ENCODE data around the gene DHRSX.
A peak's percentile ranks its signal among the peaks of the same experiment; 100 is the strongest.

The DHRSX gene

GRCh38 chrX:2451501-2452316, 49.1 kb downstream of the DHRSX start:
- Histone ChIP-seq H3K36me3 (ENCODE audit: low read depth) (no peaks in the 10 kb centered on the region), H3K4me3 (ENCODE audit: severe bottlenecking) (no peak overlapping the region), H3K27ac (ENCODE audit: poor library complexity, severe bottlenecking) (no peak overlapping the region), H3K4me1 (ENCODE audit: insufficient read depth, poor library complexity, severe bottlenecking) (no peaks in the 10 kb centered on the region), H3K9me3 (ENCODE audit: severe bottlenecking) (no peaks in the 10 kb centered on the region), H3K27me3 (ENCODE audit: insufficient read depth, poor library complexity, severe bottlenecking) (no peaks in the 10 kb centered on the region)
- DNase-seq (ENCODE audit: low spot score) (no peak), ATAC-seq (ENCODE audit: low read depth) (peak; percentile 21; the same call in 1 of the 3 replicates)
- TF ChIP-seq, protein P1, sequence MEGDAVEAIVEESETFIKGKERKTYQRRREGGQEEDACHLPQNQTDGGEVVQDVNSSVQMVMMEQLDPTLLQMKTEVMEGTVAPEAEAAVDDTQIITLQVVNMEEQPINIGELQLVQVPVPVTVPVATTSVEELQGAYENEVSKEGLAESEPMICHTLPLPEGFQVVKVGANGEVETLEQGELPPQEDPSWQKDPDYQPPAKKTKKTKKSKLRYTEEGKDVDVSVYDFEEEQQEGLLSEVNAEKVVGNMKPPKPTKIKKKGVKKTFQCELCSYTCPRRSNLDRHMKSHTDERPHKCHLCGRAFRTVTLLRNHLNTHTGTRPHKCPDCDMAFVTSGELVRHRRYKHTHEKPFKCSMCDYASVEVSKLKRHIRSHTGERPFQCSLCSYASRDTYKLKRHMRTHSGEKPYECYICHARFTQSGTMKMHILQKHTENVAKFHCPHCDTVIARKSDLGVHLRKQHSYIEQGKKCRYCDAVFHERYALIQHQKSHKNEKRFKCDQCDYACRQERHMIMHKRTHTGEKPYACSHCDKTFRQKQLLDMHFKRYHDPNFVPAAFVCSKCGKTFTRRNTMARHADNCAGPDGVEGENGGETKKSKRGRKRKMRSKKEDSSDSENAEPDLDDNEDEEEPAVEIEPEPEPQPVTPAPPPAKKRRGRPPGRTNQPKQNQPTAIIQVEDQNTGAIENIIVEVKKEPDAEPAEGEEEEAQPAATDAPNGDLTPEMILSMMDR (IDR thresholded peaks at IDR 0.05; ENCODE audit: poor library complexity, severe bottlenecking): no peak

GRCh38 chrX:2450681-2451080, 50.1 kb downstream of the DHRSX start:
- no peaks in the 10 kb centered on the region for H3K36me3 ChIP-seq (ENCODE audit: low read depth)
- H3K4me3 ChIP-seq (ENCODE audit: severe bottlenecking): no peak overlapping the region
- no peaks in the 10 kb centered on the region for H3K9me3 ChIP-seq (ENCODE audit: severe bottlenecking)
- TF ChIP-seq, protein P1 (IDR thresholded peaks at IDR 0.05; ENCODE audit: poor library complexity, severe bottlenecking): no peak
- DNase-seq (ENCODE audit: low spot score) (no peak), ATAC-seq (ENCODE audit: low read depth) (no peak)
- H3K27me3 ChIP-seq (ENCODE audit: insufficient read depth, poor library complexity, severe bottlenecking): no peaks in the 10 kb centered on the region
- H3K27ac ChIP-seq (ENCODE audit: poor library complexity, severe bottlenecking): no peak overlapping the region
- H3K4me1 ChIP-seq (ENCODE audit: insufficient read depth, poor library complexity, severe bottlenecking): no peaks in the 10 kb centered on the region

DNA sequence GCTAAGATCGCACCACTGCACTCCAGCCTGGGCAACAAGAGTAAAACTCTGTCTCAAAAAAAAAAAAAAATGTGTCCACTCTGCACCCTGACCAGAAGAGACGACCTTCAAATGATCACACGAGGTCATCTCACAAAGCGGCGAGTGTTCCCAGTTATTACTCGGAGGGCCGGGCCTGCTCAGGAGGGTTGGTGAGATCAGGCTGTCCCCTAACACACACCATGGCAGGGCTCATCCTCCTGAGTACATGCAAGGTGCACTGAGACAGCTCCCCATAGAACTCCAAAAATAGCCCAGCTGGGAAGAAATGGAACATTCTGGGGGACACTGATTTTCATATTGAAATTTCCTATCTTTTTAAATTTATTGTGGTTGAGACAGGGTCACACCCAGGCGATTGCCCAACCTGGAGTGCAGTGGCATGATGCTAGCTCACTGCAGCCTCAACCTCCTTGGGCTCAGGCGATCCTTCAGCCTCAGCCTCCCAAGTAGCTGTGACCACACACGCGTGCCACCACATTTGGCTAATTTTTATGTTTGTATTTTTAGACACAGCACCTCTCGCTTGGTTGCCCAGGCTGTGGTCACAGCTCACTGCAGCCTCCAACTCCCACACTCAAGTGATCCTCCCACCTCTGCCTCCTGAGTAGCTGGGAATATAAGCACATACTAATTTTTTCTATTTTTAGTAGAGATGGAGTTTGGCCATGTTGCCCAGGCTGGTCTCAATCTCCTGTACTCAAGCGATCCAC, 51.5 kb downstream of the DHRSX start:
- ATAC-seq (ENCODE audit: low read depth) (no peak), DNase-seq (ENCODE audit: low spot score) (peak; percentile 19)
- H3K4me1 ChIP-seq (ENCODE audit: insufficient read depth, poor library complexity, severe bottlenecking): no peaks in the 10 kb centered on the region
- TF ChIP-seq, protein P1 (IDR thresholded peaks at IDR 0.05; ENCODE audit: poor library complexity, severe bottlenecking): no peak
- H3K27me3 ChIP-seq (ENCODE audit: insufficient read depth, poor library complexity, severe bottlenecking): no peaks in the 10 kb centered on the region
- no peaks in the 10 kb centered on the region for H3K9me3 ChIP-seq (ENCODE audit: severe bottlenecking)
- no peak overlapping the region for H3K4me3 ChIP-seq (ENCODE audit: severe bottlenecking)
- H3K27ac ChIP-seq (ENCODE audit: poor library complexity, severe bottlenecking): no peak overlapping the region
- no peaks in the 10 kb centered on the region for H3K36me3 ChIP-seq (ENCODE audit: low read depth)

GRCh38 chrX:2447484-2447883, 53.3 kb downstream of the DHRSX start:
- no peaks in the 10 kb centered on the region for H3K9me3 ChIP-seq (ENCODE audit: severe bottlenecking)
- TF ChIP-seq, protein P1 (IDR thresholded peaks at IDR 0.05; ENCODE audit: poor library complexity, severe bottlenecking): no peak
- no peak overlapping the region for H3K4me3 ChIP-seq (ENCODE audit: severe bottlenecking)
- ATAC-seq (ENCODE audit: low read depth): no peak
- no peaks in the 10 kb centered on the region for H3K27me3 ChIP-seq (ENCODE audit: insufficient read depth, poor library complexity, severe bottlenecking)
- no peaks in the 10 kb centered on the region for H3K4me1 ChIP-seq (ENCODE audit: insufficient read depth, poor library complexity, severe bottlenecking)
- H3K27ac ChIP-seq (ENCODE audit: poor library complexity, severe bottlenecking): no peak overlapping the region
- no peaks in the 10 kb centered on the region for H3K36me3 ChIP-seq (ENCODE audit: low read depth)
- peak; percentile 6 for DNase-seq (ENCODE audit: low spot score)

Measured in RWPE2 (cell line).